Right lobe of liver (tissue), 6 donors: ENCODE measurements around the gene RBM14. TPM values are rescaled to one million over a fixed set of nuclear protein-coding genes. Genes with fewer than 3 reads are reported as not detected.

Experiments
- ATAC-seq, 4 donors: fragments of 200-7000 bp; cut with Tn5 transposase; one replicate each; pipeline ENCODE4 v1.9.1; 2020; ENCODE audit warnings: mild to moderate bottlenecking in 4 of 4, moderate library complexity in 4 of 4
- DNase-seq, 3 donors: peaks; one replicate each; pipeline ENCODE4 v3.0.0-alpha.2; 2020
- H3K27ac ChIP-seq, 3 donors: fragments of 200-600 bp; one replicate each; pipeline ENCODE4 v1.8.0; 2022
- H3K27me3 ChIP-seq, 2 donors: fragments of 200-600 bp; one replicate each; pipeline ENCODE4 v1.8.0; 2022
- H3K36me3 ChIP-seq, 4 donors: fragments of 200-600 bp; sonication (generic) in 1 of 4; one replicate each; pipeline versions ENCODE4 v1.5.1 to v1.8.0; 2017 to 2022; ENCODE audit warnings: control low read depth in 1 of 4
- H3K4me1 ChIP-seq, 4 donors: fragments of 200-600 bp; sonication (generic) in 1 of 4; one replicate each; pipeline versions ENCODE4 v1.5.1 to v1.8.0; 2017 to 2022; ENCODE audit warnings: control low read depth in 1 of 4
- H3K4me3 ChIP-seq, 3 donors: fragments of 200-600 bp; one replicate each; pipeline ENCODE4 v1.8.0; 2022
- H3K9me3 ChIP-seq, 4 donors: fragments of 200-600 bp; sonication (generic) in 1 of 4; one replicate each; pipeline versions ENCODE4 v1.5.1 to v1.8.0; 2017 to 2022; ENCODE audit warnings: control low read depth in 1 of 4
- POLR2A ChIP-seq: fragments of 450-650 bp; IDR thresholded peaks from one replicate; pipeline ENCODE4 v1.6.1; 2017; ENCODE audit warnings: antibody characterized with exemption, mild to moderate bottlenecking
- WGBS: methylation state at CpG from one replicate; pipeline ENCODE4 v1.1.6; 2018; ENCODE audit warnings: low coverage, low lambda C conversion rate; ENCODE audit not compliant: insufficient coverage; ENCODE audit errors: missing lambda C conversion rate; 5-methylcytosine and 5-hydroxymethylcytosine counted together
- intact Hi-C, 2 donors: fragments of 100-400 bp; cut with DNase I; formaldehyde crosslinking; loops; one replicate each; pipeline versions ENCODE4 v1.11.2 to v1.14.1; 2022
- total RNA-seq, 6 experiments: library from RNA; depleted of rRNA in 2 of 6; stranded (reverse); fragments of >200 nt in 2 of 6; fragmentation: NEBNext Ultra II Directional in 3 of 6; extraction: Animal tissue kit (Norgen Biotek cat#: 25700) in 3 of 6; gene quantifications; one replicate each; pipeline versions ENCODE4 v1.1.0 to v1.2.4, GENCODE V29; 2016 to 2023
- TF ChIP-seq, protein P1 (sequence below), 4 donors: fragments of 200-600 bp in 3 of 4; fragments of 450-650 bp in 1 of 4; IDR thresholded peaks; one replicate each; pipeline versions ENCODE4 v1.5.1 to v1.8.0; 2016 to 2022; ENCODE audit warnings: antibody characterized with exemption in 4 of 4, mild to moderate bottlenecking in 2 of 4
- donor health status: DM: no; HTN: yes; CAD: no.
- donor health status: DM: no; HTN: no; CAD: no.
- donor health status: DM: no; HTN: no; CAD: no.
- donor health status: DM: no; HTN: yes; CAD: no.
- donor health status: DM: no; HTN: yes; CAD: no.

Gene RBM14
- total RNA-seq, 6 experiments from 2014 or later: 25.1 to 63.7 (median 27.4) TPM

DNA sequence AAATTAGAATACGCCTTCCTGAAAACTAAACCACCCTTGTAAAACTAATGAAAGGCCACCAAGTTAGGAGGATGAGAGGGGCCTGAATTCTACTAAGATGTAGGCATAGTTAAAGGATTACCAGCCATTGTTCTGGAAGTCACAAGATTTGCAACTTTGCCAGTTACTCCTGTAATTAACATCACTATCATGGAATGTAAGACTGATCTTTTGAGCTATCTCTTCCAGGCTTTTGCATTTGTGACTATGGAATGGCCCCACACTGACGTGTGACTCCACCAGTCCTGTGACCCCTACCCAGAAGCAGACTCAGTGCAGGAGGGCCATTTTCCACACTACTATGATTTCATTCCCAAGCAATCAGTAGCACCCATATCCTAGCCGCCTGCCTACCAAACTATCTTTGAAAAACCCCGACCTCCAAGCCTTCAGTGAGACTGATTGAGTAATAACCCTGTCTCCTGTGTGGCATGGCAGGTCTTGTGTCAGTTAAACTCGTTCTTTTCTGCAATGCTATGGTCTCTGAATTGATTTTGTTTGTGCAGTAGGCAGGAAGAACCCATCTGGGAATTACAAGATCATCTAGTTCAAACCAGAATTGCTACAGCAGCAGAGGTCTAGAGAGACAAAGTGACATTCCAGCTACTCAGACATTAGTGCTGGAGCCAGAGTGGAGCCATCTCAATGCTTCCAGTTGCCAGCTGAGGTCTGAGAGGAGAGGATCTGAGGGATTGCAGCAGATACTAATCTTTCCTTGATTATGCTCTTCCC is 46.2 kb upstream of the RBM14 start:
- TF ChIP-seq POLR2A: no peak
- TF ChIP-seq, protein P1, sequence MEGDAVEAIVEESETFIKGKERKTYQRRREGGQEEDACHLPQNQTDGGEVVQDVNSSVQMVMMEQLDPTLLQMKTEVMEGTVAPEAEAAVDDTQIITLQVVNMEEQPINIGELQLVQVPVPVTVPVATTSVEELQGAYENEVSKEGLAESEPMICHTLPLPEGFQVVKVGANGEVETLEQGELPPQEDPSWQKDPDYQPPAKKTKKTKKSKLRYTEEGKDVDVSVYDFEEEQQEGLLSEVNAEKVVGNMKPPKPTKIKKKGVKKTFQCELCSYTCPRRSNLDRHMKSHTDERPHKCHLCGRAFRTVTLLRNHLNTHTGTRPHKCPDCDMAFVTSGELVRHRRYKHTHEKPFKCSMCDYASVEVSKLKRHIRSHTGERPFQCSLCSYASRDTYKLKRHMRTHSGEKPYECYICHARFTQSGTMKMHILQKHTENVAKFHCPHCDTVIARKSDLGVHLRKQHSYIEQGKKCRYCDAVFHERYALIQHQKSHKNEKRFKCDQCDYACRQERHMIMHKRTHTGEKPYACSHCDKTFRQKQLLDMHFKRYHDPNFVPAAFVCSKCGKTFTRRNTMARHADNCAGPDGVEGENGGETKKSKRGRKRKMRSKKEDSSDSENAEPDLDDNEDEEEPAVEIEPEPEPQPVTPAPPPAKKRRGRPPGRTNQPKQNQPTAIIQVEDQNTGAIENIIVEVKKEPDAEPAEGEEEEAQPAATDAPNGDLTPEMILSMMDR (IDR thresholded peaks at IDR 0.05): no peak
- ATAC-seq (no peak), DNase-seq (no peak)
- no peak overlapping the region for H3K27ac ChIP-seq
- H3K9me3 ChIP-seq: no peaks in the 10 kb centered on the region
- H3K36me3 ChIP-seq: no peaks in the 10 kb centered on the region
- intact Hi-C loops: no loop called here
- H3K4me3 ChIP-seq: no peak overlapping the region
- H3K4me1 ChIP-seq: peaks cover 0 to 5% (median 0%) of the 10 kb centered on the region in 4 donors
- 57% methylated on average over 5 of the region's 5 CpGs for WGBS
- no peaks in the 10 kb centered on the region for H3K27me3 ChIP-seq

DNA sequence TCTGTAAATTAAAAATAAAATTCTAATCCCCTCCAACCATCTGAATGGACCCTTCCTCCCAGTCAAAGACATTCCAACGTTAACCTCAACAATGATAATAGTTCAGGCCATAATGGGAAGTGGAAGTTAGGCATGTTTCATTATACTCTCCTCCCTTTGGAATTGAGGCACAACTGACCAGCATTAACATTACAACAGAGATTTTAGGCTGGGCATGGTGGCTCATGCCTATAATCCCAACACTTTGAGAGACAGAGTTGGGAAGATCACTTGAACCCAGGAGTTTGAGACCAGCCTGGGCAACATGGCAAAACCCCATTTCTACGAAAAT is 45.6 kb upstream of the RBM14 start:
- intact Hi-C loops: no loop called here
- Histone ChIP-seq H3K36me3 (no peaks in the 10 kb centered on the region), H3K9me3 (no peaks in the 10 kb centered on the region), H3K27ac (no peak overlapping the region), H3K27me3 (no peaks in the 10 kb centered on the region), H3K4me3 (no peak overlapping the region), H3K4me1 (peaks cover 0 to 5% (median 0%) of the 10 kb centered on the region in 4 donors)
- DNase-seq: no peak
- 60% methylated on average over 2 of the region's 2 CpGs for WGBS
- no peak for TF ChIP-seq POLR2A
- TF ChIP-seq, protein P1 (IDR thresholded peaks at IDR 0.05): no peak
- no peak for ATAC-seq

DNA sequence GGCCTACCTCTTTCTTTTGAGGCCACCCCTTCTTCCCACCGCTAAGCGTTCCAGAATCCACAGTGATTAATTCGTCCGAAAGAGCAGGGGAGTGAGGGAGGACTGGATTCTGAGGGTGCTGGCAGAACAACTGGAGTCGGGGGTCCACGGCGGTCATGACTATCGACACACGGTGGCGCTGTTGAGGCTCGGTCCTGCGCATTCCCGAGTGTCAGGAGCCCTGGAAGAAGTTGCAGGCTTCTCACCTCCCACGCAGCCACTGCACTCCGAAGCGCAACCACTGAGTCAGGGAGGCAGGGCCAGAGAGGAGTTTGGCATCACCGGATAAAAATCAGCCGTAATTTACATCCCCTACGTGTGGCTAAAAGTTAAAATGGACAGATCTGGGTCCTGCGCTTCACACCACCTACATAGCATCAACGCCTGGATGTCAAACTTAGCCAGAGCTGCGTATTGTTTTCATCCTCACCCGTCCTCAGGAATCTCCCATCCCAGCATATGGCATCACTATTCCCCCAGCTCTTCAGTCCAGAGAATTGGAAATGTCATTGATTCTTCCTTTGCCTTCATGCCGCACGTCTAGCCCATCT is 37.3 kb upstream of the RBM14 start:
- Histone ChIP-seq H3K9me3 (no peaks in the 10 kb centered on the region), H3K27me3 (no peaks in the 10 kb centered on the region), H3K4me3 (no peak overlapping the region), H3K4me1 (peaks cover 0 to 7% (median 0%) of the 10 kb centered on the region in 4 donors), H3K27ac (no peak overlapping the region), H3K36me3 (no peaks in the 10 kb centered on the region)
- peak; percentile 75 to 81 (median 79) for DNase-seq
- intact Hi-C loops: loop anchor here in 1 of 2 donors (5.0 kb wide), 1 partner anchor 98 kb away; the partner anchor contains the start of gene RBM4B
- ATAC-seq: peak; percentile 94 to 99 (median 98)
- no peak for TF ChIP-seq POLR2A
- TF ChIP-seq, protein P1 (IDR thresholded peaks at IDR 0.05): peak; percentile 82 to 88 (median 83)
- WGBS: 22% methylated on average over 20 of the region's 25 CpGs

DNA sequence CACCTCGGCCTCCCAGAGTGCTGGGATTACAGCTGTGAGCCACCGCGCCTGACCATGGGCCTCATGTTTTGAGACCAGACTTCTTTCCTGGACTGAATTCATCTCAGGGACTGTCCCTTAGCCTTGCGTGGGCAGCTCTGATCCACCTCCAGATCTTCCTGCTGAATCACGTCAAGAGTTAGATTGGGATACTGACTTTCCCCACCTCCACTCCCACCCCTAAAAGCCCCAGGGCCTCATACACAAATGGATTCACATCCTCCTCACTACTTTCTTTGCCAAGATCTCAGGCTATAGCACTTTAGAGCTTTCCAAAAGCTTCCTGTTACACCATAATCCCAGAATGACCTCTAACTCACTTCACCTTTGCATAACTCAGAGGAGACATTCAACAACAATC is 35.6 kb upstream of the RBM14 start:
- no peak overlapping the region for H3K27ac ChIP-seq
- no peak for DNase-seq
- H3K36me3 ChIP-seq: no peaks in the 10 kb centered on the region
- 89% methylated on average over 4 of the region's 5 CpGs for WGBS
- ATAC-seq: no peak
- no peak for TF ChIP-seq POLR2A
- TF ChIP-seq, protein P1 (IDR thresholded peaks at IDR 0.05): no peak
- intact Hi-C loops: loop anchor here in 1 of 2 donors (5.0 kb wide), 1 partner anchor 101 kb away; no protein-coding TSS in a partner anchor
- H3K27me3 ChIP-seq: no peaks in the 10 kb centered on the region
- H3K4me3 ChIP-seq: no peak overlapping the region
- H3K9me3 ChIP-seq: no peaks in the 10 kb centered on the region
- H3K4me1 ChIP-seq: peaks cover 0 to 7% (median 0%) of the 10 kb centered on the region in 4 donors
